Measurements from ENCODE around the gene SERPINE1.
"Not testable (repeated sequence)": the region's sequence is repeated elsewhere in the genome, so short reads cannot be mapped to it uniquely, and the experiment has no call there.

The SERPINE1 gene

DNA sequence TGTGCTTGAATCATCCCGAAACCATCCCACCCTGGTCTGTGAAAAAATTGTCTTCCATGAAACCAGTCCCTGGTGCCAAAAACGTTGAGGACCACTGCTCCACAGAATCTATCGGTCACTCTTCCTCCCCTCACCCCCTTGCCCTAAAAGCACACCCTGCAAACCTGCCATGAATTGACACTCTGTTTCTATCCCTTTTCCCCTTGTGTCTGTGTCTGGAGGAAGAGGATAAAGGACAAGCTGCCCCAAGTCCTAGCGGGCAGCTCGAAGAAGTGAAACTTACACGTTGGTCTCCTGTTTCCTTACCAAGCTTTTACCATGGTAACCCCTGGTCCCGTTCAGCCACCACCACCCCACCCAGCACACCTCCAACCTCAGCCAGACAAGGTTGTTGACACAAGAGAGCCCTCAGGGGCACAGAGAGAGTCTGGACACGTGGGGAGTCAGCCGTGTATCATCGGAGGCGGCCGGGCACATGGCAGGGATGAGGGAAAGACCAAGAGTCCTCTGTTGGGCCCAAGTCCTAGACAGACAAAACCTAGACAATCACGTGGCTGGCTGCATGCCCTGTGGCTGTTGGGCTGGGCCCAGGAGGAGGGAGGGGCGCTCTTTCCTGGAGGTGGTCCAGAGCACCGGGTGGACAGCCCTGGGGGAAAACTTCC is 784 bp upstream of the SERPINE1 start:
- DNase-seq: no peak

DNA sequence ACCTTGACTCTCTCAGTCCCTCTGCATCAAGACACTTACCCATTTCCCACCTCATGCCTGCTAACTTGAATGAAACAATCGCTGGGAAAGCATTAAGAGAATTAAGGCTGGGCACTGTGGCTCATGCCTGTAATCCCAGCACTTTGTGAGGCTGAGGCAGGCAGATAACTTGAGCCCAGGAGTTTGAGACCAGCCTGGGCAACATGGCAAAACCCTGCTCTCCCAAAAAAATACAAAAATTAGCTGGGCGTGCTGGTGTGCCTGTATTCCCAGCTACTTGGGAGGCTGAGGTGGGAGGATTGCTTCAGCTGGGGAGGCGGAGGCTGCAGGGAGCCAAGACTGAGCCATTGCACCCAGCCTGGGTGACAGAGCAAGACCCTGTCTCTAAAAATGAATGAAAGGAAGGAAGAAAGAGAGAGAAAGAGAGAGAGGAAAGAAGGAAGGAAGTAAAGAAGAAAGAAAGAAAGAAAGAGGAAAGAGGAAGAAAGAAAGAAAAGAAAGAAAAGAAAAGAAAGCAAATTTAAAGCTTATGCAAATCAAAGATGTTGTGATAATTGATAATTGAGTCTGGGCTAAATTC is 646 bp downstream of the SERPINE1 start:
- no peak for DNase-seq

DNA sequence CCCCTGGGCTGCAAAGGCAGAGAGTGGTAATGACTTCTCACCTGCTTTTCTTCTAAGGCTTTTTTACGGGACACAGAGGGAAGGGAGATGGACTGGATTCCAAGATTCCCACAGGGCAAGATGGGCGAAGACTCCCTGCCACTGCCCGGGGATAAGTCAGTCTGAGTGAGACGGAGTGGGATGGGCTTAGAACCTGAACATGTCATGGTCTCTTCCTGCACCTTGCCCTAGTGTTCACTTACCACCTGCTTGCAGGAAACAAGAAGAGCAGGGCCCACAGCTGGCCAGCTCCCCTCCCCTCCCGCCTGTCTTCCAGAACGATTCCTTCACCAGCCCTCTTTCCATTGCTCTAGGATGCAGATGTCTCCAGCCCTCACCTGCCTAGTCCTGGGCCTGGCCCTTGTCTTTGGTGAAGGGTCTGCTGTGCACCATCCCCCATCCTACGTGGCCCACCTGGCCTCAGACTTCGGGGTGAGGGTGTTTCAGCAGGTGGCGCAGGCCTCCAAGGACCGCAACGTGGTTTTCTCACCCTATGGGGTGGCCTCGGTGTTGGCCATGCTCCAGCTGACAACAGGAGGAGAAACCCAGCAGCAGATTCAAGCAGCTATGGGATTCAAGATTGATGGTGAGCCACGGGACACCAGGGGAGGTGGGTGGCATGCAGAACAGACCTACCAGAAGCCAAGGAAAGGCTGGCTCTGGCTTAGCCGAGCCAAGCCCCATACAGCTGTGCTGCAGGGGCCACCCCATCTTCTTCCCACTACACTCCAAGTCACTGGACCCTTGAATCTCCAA is 1.3 kb downstream of the SERPINE1 start:
- DNase-seq: no peak

DNA sequence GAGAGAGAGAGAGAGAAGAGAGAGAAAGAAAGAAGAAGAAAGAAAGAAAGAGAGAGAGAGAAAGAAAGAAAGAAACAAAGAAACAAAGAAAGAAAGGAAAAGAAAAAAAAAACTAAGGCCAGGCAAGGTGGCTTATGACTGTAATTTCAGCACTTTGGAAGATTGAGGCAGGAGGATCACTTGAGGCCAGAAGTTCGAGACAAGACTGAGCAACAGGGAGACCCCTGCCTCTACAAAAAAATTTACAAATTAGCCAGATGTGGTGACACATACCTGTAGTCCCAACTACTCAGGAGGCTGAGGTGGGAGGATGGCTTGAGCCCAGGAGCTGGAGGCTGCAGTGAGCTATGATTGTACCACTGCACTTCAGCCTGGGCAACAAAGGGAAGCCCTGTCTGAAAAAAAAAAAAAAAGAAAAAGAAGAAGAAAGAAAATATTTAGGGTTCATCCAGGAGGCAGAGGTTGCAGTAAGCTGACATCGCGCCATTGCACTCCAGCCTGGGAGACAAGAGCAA is 2.8 kb downstream of the SERPINE1 start:
- no peak for DNase-seq

DNA sequence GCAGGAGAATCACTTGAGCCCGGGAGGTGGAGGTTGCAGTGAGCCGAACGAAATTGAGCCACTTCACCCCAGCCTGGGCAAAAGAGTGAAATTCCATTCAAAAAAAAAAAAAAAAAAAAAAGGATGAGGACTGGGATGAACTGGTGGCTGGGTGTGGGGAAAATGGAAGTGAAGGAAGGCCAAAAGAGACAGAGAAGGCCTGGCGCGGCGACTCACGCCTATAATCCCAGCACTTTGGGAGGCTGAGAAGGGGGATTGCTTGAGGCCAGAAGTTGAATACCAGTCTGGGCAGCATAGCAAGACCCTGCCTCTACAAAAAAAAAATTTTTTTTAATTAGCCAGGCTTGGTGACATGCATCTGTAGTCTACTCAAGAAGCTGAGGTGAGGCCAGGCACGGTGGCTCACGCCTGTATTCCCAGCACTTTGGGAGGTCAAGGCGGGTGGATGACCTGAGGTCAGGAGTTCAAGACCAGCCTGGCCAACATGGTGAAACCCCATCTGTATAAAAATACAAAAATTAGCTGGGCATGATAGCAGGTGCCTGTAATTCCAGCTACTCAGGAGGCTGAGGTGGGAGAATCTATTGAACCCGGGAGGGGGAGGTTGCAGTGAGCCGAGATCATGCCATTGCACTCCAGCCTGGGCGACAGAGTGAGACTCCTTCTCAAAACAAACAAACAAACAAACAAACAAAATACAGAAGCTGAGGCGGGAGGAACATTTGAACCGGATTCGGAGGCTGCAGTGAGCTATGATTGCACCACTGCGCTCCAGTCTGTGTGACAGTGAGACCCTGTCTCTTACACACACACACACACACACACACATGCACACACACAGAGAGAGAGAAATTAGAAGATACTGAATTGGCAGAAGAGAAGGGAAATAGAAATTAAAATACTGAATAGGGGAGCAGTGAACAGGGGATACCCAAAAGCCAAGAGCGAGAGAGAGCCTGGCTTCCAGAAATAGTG is 6.0 kb downstream of the SERPINE1 start:
- not testable (repeated sequence) for DNase-seq

DNA sequence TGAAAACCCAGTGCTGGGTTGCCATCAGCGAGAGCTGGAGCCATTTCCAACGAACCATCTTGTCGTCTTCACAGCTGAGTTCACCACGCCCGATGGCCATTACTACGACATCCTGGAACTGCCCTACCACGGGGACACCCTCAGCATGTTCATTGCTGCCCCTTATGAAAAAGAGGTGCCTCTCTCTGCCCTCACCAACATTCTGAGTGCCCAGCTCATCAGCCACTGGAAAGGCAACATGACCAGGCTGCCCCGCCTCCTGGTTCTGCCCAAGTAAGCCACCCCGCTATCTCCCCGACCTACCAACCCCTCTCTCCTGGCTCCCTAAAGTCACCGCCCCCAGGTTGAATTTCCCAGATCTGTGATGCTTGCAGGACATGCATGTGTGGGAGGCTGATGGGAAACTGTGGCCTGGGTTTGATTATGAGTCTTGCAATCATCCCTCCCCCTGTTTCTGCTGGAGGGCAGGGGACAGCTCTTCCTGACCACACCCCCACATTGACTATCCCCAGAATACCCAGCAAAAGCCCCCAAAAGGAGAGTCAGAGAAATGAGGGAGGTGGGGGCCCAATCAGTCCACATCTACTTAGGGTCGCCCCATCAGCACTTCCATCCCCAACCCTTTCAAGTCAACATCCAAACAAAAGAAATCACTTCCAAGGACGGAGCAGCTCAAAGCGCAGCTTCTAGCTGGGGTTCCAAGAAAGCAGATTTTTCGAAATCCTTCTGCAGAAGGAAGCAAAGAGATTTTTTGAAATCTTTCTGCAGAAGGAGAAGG is 6.9 kb downstream of the SERPINE1 start:
- no peak for DNase-seq

DNA sequence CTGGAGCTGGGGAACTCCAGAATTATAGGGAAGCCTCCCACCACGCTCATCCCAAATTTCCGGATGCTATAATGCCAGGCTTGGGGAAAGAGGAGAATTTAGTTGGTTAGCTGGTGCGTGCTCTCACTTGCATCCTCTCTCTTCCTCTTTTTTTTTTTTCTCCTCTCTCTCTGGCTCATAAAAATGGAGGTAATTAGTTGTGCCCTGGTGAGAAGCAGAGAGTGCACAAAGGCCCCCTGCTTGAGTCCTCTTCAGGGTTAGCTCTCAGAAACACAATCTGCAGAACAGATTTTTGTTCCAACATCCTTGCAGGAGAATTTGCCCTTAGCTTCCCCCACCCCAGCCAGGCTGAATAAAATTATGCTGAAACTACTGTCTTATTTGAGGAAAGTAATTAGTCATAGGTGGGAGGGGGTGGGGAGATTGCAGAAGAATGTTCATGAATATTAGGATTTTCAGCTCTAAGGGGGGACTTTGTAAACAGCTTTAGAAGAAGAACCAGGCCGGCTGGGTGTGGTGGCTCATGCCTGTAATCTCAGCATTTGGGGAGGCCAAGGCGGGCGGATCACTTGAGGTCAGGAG is 7.6 kb downstream of the SERPINE1 start:
- DNase-seq: no peak

DNA sequence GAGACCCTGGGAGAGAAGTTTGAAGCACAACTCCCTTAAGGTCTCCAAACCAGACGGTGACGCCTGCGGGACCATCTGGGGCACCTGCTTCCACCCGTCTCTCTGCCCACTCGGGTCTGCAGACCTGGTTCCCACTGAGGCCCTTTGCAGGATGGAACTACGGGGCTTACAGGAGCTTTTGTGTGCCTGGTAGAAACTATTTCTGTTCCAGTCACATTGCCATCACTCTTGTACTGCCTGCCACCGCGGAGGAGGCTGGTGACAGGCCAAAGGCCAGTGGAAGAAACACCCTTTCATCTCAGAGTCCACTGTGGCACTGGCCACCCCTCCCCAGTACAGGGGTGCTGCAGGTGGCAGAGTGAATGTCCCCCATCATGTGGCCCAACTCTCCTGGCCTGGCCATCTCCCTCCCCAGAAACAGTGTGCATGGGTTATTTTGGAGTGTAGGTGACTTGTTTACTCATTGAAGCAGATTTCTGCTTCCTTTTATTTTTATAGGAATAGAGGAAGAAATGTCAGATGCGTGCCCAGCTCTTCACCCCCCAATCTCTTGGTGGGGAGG is 10.8 kb downstream of the SERPINE1 start:
- DNase-seq: no peak

DNA sequence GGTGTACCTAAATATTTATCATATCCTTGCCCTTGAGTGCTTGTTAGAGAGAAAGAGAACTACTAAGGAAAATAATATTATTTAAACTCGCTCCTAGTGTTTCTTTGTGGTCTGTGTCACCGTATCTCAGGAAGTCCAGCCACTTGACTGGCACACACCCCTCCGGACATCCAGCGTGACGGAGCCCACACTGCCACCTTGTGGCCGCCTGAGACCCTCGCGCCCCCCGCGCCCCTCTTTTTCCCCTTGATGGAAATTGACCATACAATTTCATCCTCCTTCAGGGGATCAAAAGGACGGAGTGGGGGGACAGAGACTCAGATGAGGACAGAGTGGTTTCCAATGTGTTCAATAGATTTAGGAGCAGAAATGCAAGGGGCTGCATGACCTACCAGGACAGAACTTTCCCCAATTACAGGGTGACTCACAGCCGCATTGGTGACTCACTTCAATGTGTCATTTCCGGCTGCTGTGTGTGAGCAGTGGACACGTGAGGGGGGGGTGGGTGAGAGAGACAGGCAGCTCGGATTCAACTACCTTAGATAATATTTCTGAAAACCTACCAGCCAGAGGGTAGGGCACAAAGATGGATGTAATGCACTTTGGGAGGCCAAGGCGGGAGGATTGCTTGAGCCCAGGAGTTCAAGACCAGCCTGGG is 11.4 kb downstream of the SERPINE1 start:
- peak; percentile 85 for DNase-seq

DNA sequence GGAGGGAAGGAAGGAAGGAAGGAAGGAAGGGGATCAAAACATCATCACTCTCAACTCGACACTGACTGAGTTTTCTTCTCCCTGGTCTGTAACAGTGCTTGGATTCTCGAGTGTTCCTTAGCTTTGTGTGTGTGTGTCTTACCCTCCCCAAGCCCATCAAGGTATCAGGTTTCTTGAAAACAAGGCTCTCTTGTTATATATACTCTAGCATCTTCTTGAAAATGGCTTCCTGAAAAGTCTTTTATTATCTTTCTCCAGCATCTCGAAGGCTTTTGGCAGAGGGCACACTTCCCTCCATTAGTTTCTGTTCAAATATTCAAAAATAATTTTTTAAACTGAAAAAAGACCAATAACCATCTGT is 13.4 kb downstream of the SERPINE1 start:
- no peak for DNase-seq

DNA sequence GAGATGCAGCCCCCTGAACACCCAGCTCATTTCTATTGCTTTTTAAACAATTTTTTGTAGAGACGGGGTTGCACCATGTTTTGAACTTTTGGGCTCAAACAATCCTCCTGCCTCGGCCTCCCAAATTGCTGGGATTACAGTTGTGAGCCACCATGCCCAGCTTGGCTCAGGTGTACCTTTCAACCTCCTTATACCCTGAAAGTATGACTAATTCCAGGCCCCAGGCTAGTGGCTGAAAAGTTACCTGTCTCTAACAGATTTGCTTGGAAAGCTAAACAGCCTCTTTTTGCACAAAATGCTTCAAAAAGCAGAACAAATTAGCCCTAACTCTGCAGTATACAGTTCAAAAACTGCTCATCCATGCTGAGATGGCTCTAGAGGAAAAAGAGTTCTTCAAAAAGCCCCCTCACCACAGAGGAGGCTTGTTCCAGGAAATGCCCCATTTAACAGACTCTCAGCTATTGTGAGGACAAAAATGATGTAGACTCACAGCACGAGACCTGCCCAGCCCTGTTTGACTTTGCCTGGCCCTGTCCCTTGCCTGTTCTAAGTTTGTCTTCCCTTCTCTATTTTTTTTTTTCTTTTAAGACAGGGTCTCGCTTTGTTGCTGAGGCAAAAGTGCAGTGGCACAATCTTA is 14.0 kb downstream of the SERPINE1 start:
- no peak for DNase-seq

DNA sequence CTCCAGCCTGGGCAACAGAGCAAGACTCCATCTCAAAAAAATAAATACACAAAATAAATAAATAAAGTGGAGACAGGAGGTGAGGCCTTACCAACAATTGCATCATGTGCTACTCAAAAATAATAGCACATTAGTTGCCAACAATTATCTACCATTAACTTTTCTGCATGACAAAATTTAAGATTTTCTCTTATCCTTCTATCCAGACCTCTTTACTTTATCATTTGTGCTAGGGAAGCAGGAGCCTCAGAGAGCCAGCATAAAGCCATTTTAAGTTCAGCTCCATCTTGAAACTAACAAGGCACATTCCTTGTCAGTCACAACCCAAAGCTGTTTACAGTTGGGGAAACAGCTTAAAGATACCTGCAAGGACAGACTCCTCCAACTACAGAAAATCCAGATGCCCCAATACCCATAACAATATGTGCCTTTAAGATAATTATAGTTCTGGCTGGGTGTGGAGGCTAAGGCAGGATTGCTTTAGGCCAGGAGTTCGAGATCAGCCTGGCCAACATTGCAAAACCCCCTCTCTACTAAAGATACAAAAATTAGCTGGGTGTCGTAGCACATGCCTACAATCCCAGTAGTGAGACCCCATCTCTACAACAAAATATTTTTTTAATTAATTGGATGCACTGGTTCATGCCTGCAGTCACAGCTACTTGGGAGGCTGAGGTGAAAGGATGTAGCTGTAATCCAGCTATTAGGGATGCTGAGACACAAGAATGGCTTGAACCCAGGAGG is 25.2 kb downstream of the SERPINE1 start:
- no peak for DNase-seq

DNA sequence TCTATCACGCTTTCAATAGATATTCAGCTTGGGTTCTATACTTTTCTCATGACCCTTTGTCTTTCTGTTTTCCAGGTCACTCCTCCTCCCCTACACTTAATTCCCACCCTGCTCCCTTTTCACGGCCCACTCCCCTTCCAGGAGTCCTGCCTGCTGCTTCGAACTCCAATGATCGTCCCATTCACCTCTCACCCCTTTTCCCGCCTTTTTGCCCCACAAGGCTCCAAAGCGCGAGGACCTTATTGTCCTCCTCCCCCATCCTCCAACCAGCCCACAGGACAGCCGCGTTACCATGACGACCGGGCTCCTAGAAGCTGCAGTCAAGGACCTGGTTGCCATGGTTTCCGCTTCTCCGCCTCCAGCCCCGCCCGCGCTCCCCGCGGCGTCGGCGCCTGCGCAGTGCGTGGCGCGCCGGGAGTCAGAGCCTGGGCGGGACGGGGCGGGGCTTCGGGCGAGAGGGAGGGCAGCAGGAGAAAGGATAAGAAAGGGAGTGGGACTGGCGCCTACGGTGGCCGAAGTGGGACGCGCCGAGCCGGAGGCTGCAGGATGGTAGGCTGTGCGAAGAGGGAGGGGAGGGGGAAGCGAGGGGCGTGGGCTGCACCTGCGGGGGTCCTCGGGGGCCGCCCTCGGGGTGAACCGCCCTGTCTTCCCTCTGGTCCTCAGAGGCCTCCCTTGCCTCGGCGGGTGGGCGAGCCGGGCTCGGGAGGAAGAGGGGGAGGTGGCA is 27.2 kb downstream of the SERPINE1 start, which contains the start of gene AP1S1:
TSS of gene AP1S1 (plus strand) at position 508 of the 724 bp plus-strand sequence. CDS start at position 547, 39 bp downstream.
- peak; percentile 96 for DNase-seq

DNA sequence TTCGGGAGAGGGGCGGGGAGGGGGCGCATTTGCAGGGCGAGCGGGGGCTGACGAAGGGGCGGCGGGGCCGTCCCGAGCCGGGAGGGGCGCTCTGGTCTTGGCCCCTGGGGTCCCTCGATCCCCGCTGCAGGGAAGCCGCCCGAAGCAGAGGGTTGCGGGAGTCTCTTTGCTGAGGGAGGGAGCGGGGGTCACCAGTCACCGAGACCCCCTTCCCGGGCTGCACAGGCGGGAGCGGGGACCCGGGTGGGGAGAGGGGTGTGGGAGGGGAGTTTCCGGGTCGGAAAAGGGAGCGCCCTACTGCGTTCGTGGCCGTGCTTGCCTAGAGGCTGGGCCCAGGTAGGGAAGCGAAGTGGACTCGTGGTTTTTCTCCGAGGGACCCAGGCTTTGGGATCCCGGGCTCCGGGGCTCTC is 27.8 kb downstream of the SERPINE1 start:
- peak; percentile 16 for DNase-seq

DNA sequence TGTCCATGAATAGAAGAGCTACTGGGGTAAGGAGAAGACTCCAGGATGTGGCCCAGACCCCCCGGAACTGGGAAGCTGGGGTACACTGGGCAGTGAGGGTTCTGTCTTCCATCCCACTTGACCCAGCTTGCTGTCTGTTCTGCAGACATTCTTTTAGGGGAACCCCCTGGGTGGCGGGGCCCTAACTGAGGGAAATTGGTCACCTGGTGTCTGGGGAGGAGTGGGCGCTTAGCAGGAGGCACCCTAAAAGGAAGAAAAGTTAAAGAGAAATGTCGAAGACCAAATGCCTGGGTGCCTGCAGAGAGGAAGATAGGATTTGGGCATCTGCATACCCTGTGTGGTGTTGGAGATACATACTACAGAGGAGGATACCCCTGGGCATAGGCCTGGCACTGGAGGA is 28.4 kb downstream of the SERPINE1 start:
- no peak for DNase-seq

DNA sequence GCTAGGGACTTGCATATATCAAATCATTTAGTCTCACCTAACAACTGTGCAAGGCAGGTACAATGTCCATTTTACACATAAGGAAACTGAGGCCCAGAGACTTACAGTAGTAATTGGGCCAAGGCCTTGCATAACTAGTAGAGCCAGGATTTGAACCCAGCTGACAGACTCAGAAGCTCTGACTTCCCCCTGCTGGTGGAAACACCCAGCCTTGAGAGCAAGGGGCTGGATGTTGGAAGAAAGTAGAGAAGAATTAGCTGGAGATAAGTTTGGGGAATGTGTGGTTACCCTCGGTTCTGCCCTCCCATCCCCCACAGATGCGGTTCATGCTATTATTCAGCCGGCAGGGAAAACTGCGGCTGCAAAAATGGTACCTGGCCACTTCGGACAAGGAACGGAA is 29.4 kb downstream of the SERPINE1 start:
- no peak for DNase-seq

DNA sequence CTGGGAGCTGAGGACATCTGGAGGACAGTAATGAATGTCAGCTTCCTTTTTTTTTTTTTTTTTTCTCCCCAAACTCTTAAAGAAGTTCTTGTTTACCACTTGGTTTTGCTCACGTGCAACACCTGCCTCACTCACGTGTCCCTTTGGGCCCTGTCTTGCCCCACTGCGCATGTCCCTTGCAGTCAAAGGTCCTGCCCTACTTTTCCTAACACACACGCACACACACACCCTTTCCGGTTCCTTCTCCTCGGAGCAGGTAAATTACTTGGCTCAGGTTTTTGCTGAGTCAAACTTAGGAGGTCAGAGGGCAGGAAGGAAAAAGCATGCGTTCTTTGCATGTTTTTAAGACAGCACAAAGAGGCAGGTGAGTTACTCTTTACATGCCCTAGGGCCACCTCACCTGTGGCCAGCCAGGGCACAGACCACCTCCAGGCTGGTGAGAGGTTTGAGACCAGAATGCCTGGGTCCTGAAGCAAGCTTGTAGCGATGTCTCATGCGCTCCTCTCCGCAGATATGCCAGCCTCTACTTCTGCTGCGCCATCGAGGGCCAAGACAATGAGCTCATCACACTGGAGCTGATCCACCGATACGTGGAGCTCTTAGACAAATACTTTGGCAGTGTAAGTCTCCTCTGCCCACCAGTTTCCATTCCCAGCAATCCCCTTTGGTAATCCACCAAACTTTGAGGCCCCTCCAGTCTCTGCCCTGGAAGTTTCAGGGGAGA is 30.1 kb downstream of the SERPINE1 start:
- no peak for DNase-seq
